OCI-LY1 (cell line): ENCODE data around the gene DOLPP1.

ENCODE experiments used
- CTCF ChIP-seq: fragments of 200-600 bp; sonication (generic), shearing (Covaris generic); IDR thresholded peaks from 2 replicates; pipeline ENCODE4 v1.5.1; 2017; ENCODE audit warnings: mild to moderate bottlenecking, antibody characterized with exemption, low read length, moderate library complexity, mixed read lengths
- EZH2 ChIP-seq: fragments of 200-600 bp; sonication (generic), shearing (Covaris generic); IDR thresholded peaks from 2 replicates; pipeline ENCODE4 v1.8.0; 2017; ENCODE audit warnings: borderline replicate concordance, mixed run types, mild to moderate bottlenecking, antibody characterized with exemption, low read length, moderate library complexity, mixed read lengths

GRCh38 chr9:129138144-129138462 lies 57.2 kb downstream of the DOLPP1 start:
- no peak for TF ChIP-seq CTCF
- TF ChIP-seq EZH2: no peak
